Activated gamma-delta T cell treated with Interleukin-2 at 50 U/mL for 16 hours (primary cell): ENCODE data around the gene ATRNL1.
"Not testable (repeated sequence)": the region's sequence is repeated elsewhere in the genome, so short reads cannot be mapped to it uniquely, and the experiment has no call there.

Experiments
- DNase-seq: peaks from one replicate; pipeline ENCODE4 v3.0.0-alpha.2; 2020

Gene ATRNL1

GRCh38 chr10:115219203-115219602 is 126.0 kb downstream of the ATRNL1 start:
- no peak for DNase-seq

DNA sequence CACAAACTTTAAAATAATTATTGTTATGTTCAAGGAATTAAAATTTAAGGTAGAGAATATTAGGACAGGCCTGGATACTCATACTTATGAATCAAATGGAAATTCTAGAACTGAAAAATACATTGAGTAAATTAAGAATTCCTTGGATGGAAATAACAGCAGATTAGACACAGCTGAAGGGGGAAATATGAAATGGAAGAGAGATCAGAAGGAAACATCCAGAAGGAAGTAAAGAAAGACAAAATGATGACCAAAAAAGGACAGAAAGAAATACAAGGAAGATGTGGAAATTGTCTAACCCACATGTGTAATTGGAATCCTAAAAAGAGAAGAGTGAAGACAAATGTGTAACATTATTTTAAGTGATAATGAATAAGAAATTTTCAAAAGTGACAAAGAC is 128.9 kb downstream of the ATRNL1 start:
- no peak for DNase-seq

DNA sequence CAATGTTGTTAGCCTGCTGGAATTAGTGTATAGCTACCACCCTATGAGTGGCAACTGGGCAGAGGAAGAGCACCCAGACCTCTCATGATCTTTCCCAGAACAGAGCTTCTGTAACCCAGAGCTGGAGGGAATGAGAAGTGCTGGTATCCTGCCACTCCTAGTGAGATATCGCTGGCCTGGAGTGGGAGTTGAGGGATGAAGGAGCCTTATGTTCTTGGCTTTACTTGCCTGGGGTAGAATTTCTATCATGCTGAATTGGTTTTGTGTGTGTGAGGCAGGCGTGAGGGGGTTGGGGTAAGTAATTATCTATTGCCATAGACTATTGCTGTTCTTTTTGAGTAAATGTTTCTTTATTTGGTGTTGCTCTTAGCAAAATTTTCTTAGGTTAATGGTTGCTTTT is 146.6 kb downstream of the ATRNL1 start:
- no peak for DNase-seq

GRCh38 chr10:115250784-115251183 is 157.6 kb downstream of the ATRNL1 start:
- DNase-seq: no peak

- DNase-seq: not testable (repeated sequence)
Observed at GRCh38 chr10:115253765-115254164, 160.6 kb downstream of the ATRNL1 start.

GRCh38 chr10:115272482-115272881 is 179.3 kb downstream of the ATRNL1 start:
- DNase-seq: no peak

DNA sequence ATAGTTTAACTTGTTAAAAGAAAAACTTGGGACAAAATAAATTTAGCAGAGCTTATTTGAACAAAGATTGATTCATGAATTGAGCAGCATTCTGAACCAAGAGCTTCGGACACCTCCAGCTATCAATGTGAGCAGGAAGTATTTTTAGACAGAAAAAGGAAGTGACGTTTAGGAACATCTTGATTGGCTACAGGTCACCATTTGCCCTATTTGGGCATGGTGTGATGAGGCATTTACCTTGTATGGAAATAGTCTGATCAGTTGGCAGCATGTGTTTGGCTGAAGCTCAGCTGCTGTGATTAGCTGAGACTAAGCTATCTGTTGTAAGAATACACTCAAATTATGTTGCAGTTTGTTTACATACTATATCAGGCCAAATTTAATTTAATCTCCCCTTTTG is 185.1 kb downstream of the ATRNL1 start:
- no peak for DNase-seq

- DNase-seq: no peak
Observed at GRCh38 chr10:115295213-115295805, 202.1 kb downstream of the ATRNL1 start.

DNA sequence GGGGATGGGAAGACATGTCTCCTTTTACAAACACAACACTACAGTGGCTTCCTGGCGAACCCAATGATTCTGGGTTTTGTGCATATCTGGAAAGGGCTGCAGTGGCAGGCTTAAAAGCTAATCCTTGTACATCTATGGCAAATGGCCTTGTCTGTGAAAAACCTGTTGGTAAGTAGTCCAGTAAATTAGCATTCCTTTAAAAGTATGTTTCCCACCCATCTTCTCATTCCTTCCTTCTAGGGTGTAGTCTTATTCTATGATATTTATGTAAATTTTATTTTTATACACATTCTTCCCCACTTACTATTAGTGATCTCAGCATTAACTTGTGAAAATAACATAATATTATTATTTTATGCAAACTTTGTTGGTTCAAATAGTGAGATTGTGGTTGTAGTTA is 206.9 kb downstream of the ATRNL1 start:
- DNase-seq: no peak

GRCh38 chr10:115319669-115320068 is 226.5 kb downstream of the ATRNL1 start:
- not testable (repeated sequence) for DNase-seq

DNA sequence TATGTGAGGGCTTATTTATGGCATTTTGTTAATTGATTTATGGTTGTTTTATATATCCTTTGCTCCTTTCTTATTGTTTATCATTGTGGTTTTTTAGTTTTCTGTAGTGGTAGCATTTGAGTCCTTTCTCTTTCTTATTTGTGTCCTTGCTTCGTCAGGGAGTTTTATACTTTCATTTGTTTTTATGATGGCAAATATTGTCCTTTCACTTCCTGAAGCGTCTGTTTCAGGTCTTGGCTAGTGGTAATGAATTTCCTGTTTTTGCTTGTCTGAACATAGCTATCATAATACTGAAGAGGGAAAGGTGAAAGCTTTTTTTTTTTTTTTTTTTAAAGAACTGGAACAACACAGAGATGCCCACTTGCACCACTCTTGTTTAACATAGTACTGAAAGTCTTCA is 228.2 kb downstream of the ATRNL1 start:
- DNase-seq: no peak

DNA sequence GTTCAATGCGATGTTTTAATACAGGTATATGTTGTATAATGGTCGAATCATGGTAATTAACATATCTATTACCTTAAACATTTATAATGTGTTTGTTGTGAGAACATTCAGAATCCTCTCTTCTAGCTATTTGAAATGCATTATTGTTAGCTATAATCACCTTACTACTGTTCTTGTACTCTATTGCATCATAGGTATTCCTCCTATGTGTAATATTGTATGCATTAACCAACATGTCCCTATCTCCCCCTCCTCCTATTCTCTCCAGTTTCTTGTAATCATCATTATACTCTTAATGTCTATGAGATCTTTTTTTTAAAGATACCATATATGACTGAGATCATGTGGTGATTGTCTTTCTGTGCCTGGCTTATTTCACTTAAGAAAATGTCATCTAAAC is 235.2 kb downstream of the ATRNL1 start:
- DNase-seq: no peak

- DNase-seq: no peak
Observed at GRCh38 chr10:115335366-115335765, 242.2 kb downstream of the ATRNL1 start.

DNA sequence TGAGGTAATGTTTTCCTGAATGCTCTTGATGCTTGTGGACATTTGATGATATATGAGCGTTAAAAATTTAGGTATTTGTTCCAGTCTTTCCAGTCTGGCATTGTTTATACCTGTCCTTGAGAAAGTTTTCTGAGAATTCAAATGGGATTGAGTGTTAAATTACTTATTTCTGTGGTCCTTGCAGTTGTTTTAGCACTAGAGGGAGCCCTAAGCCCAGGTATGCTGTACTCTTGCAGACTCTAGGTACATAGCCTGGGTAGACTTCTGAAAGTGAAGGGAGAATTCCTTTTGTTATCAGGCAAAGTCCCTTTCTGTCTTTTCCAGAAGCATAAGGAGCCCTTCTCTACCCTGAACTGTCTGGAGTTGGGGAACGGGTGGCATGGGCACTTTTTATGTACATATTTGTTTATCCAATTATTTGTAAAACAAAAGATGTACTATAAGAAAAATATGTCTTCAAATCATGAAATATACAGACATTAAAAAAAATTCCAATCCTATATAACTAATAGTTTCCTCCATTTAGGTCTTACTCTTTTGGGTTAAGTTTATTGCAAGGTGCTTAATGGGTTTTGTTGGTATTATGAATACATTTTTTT is 262.1 kb downstream of the ATRNL1 start:
- no peak for DNase-seq

GRCh38 chr10:115367920-115368319 is 274.8 kb downstream of the ATRNL1 start:
- not testable (repeated sequence) for DNase-seq

DNA sequence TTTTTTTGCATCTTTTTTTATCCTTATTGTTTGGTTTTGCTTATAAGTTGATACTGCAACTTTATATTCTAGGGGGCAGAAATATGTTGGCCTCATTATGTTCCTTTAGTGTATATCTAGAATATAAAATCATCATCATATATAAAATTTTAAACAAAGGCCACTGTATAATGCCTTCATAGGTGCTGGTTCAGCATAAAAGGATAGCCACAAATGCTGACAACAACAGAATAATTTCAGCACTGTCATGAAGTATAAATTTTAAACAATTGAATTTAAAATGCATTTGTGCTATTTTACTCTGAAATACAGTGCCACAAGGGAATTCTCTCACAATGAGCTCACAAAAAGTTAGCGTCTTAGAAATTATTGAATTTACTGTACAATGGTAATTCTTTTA is 285.9 kb downstream of the ATRNL1 start:
- DNase-seq: no peak

- DNase-seq: no peak
Observed at GRCh38 chr10:115384665-115385064, 291.5 kb downstream of the ATRNL1 start.

- no peak for DNase-seq
Observed at GRCh38 chr10:115390607-115391006, 297.4 kb downstream of the ATRNL1 start.

GRCh38 chr10:115398026-115398425 is 304.9 kb downstream of the ATRNL1 start:
- DNase-seq: no peak

DNA sequence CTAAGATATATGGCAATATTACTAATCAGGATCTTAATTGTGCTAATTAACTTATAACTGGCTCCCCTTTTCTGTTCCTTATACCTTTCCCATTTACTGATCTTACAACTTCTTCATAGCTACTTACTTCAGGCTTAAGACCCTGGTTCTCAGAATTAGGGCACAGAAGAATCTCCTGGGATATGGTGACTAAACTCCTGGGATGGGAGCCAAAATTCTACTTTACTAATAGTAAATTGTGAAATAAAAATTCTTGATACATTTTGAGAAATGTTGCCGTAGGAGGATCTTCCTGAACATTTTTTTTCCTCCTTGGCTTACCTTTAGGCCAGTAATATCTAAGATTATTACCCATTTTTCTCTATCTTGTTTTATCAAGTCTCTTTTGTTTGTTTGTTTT is 309.5 kb downstream of the ATRNL1 start:
- DNase-seq: no peak

- DNase-seq: not testable (repeated sequence)
Observed at GRCh38 chr10:115405838-115406237, 312.7 kb downstream of the ATRNL1 start.

GRCh38 chr10:115409347-115409746 is 316.2 kb downstream of the ATRNL1 start:
- no peak for DNase-seq

DNA sequence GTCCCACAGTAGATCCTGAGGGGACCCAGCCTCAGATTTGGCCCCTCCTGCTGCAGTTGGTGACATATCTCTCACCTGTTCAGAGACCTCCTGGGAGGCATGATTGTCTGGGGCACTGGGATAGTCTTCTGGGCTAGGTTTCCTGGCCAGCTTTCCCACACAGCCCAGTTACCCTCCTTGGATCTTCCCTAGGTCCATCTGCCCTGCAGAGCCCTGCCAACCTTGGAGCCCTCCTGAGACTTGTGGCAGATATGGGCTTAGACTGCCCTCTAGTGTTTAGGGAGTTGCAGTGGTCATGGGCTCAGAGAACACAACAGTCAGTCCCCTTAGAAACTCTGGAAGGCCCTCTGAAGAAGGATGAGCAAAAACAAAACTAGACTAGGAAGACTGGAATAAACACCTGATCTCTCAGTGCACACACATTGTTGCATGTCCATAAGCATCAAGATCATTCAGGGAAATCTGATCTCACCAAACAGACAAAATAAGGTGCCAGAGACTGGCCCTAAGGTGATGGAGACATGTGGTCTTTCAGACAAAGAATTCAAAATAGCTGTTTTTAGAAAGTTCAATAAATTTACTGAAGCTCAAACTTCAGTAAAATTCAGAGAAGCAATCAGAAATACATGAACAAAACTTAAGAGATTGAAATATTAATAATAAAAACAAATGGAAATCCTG is 324.6 kb downstream of the ATRNL1 start:
- DNase-seq: no peak

DNA sequence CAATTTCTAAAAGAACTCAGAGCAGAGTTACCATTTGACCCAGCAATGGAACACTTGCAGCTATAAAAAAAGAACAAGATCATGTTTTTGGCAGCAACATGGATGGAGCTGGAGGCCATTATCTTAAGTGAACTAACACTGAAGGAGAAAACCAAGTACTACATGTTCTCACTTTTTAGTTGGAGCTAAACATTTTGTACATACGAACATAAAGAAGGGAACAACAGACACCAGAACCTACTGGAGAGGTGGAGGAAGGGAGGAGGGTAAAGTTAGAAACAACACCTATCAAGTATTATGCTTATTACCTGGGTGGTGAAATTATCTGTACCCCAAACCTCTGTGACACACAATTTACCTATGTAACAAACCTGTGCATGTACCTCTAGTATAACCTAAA is 329.5 kb downstream of the ATRNL1 start:
- no peak for DNase-seq

DNA sequence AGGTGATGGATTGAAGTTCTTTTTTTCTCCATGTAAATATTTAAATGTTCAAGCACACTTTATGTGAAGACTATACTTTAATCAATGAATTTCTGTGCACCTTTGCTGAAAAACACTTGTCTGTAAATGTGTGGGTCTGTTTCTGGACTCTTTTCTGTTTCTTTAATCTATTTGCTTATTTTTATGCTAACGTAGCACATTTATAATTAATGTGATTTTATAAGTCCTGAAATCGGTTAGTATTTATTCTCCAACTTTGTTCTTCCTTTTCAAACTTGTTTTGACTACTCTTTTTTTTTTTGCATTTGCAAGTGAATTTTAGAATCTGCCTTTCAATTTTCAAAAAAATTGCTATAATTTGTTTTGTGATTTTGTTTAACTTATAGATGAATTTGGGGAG is 334.4 kb downstream of the ATRNL1 start:
- no peak for DNase-seq
